Measurements from ENCODE around the gene TMOD1. TPM values are rescaled to one million over a fixed set of nuclear protein-coding genes. Genes with fewer than 3 reads are reported as not detected.

Gene TMOD1
- total and polyA plus RNA-seq, 9 of the 15 experiments (the other 6 are each of a cell fraction or from before 2014, with no cell fraction given) = 7.1 to 41.2 (median 14.2) TPM

GRCh38 chr9:97633859-97634490 is 132.5 kb downstream of the TMOD1 start (continued):
- TF ChIP-seq MYC (IDR thresholded peaks at IDR 0.05; ENCODE audit: low read depth, low read length) = no peak
- no peak for TF ChIP-seq MYC (CRISPR knock-in tag; IDR thresholded peaks at IDR 0.05; ENCODE audit: borderline replicate concordance, low read depth)
- TF ChIP-seq ZNF561 (CRISPR knock-in tag; conservative IDR thresholded peaks at IDR 0.05) = no peak
- peak; percentile 72; the same call in 1 of the 2 replicates for TF ChIP-seq PHF8 (IDR thresholded peaks at IDR 0.05; ENCODE audit: borderline replicate concordance, low read length)
- TF ChIP-seq RAD21 (CRISPR knock-in tag; conservative IDR thresholded peaks at IDR 0.05 in 1 of 2, IDR thresholded peaks at IDR 0.05 in 1 of 2) = no peak
- no peak for TF ChIP-seq RFX5 (IDR thresholded peaks at IDR 0.05; ENCODE audit: low read depth, low read length)
- TF ChIP-seq TCF15 (CRISPR knock-in tag; IDR thresholded peaks at IDR 0.05) = no peak
- no peak for TF ChIP-seq IRF1 (CRISPR knock-in tag; IDR thresholded peaks at IDR 0.05; ENCODE audit: borderline replicate concordance)
- TF ChIP-seq ZNF23 (CRISPR knock-in tag; IDR thresholded peaks at IDR 0.05) = no peak
- no peak for TF ChIP-seq ZFX (CRISPR knock-in tag; IDR thresholded peaks at IDR 0.05)
- TF ChIP-seq KLF1 (tag; IDR thresholded peaks at IDR 0.05) = 0 out of 2 replicates have a peak, but pooled peaks have one; percentile 25
- no peak for TF ChIP-seq FOXA1 (IDR thresholded peaks at IDR 0.05; ENCODE audit: borderline replicate concordance)
- 0 out of 2 replicates have a peak, but pooled peaks have one; percentile 31 for TF ChIP-seq PHB (CRISPR knock-in tag; IDR thresholded peaks at IDR 0.05)
- no peak for TF ChIP-seq HINFP (tag; conservative IDR thresholded peaks at IDR 0.05; ENCODE audit: low read depth)
- TF ChIP-seq SMAD2 (IDR thresholded peaks at IDR 0.05; ENCODE audit: low read depth, low read length) = no peak
- no peak for TF ChIP-seq CCAR2 (IDR thresholded peaks at IDR 0.05; ENCODE audit: low read depth, low read length)
- no peak for TF ChIP-seq RREB1 (CRISPR knock-in tag; IDR thresholded peaks at IDR 0.05)
- TF ChIP-seq C11orf30 (IDR thresholded peaks at IDR 0.05; ENCODE audit: low read depth) = no peak

All from K562 (cell line).